NCI-H69 (cell line): ENCODE measurements around the gene LRBA.
"Not testable (repeated sequence)": the region's sequence is repeated elsewhere in the genome, so short reads cannot be mapped to it uniquely, and the experiment has no call there.

Experiments
- DNase-seq: peaks from one replicate; lab custom pipeline; 2025; lab: John Stamatoyannopoulos, UW

Gene LRBA

GRCh38 chr4:150664935-150665334 is 350.1 kb downstream of the LRBA start:
- DNase-seq: no peak

GRCh38 chr4:150662686-150663085 is 352.4 kb downstream of the LRBA start:
- no peak for DNase-seq

- DNase-seq: not testable (repeated sequence)
Measured at GRCh38 chr4:150661551-150661950, 353.5 kb downstream of the LRBA start.

- DNase-seq: not testable (repeated sequence)
Measured at GRCh38 chr4:150658258-150658657, 356.8 kb downstream of the LRBA start.

GRCh38 chr4:150656891-150657290 is 358.2 kb downstream of the LRBA start:
- DNase-seq: no peak

- DNase-seq: peak; percentile 8
Measured at GRCh38 chr4:150650751-150651150, 364.3 kb downstream of the LRBA start.

- no peak for DNase-seq
Measured at GRCh38 chr4:150648123-150648522, 367.0 kb downstream of the LRBA start.

- DNase-seq: no peak
Measured at GRCh38 chr4:150647008-150647407, 368.1 kb downstream of the LRBA start.

- peak; percentile 7 for DNase-seq
Measured at GRCh38 chr4:150641612-150642011, 373.5 kb downstream of the LRBA start.

GRCh38 chr4:150632639-150633038 is 382.4 kb downstream of the LRBA start:
- DNase-seq: no peak

GRCh38 chr4:150628073-150628472 is 387.0 kb downstream of the LRBA start:
- DNase-seq: no peak

- no peak for DNase-seq
Measured at GRCh38 chr4:150625033-150625432, 390.1 kb downstream of the LRBA start.

GRCh38 chr4:150624055-150624454 is 391.0 kb downstream of the LRBA start:
- DNase-seq: no peak

- DNase-seq: no peak
Measured at GRCh38 chr4:150619042-150619441, 396.0 kb downstream of the LRBA start.

GRCh38 chr4:150609131-150609530 is 406.0 kb downstream of the LRBA start:
- DNase-seq: no peak

- DNase-seq: peak; percentile 42
Measured at GRCh38 chr4:150600812-150601445, 414.2 kb downstream of the LRBA start.

- no peak for DNase-seq
Measured at GRCh38 chr4:150599547-150599946, 415.5 kb downstream of the LRBA start.

GRCh38 chr4:150598909-150599308 is 416.2 kb downstream of the LRBA start:
- DNase-seq: peak; percentile 55

- DNase-seq: peak; percentile 66
Measured at GRCh38 chr4:150593996-150594395, 421.1 kb downstream of the LRBA start.

- peak; percentile 58 for DNase-seq
Measured at GRCh38 chr4:150591904-150592303, 423.2 kb downstream of the LRBA start.

- peak; percentile 96 for DNase-seq
Measured at GRCh38 chr4:150591406-150591805, 423.7 kb downstream of the LRBA start.

GRCh38 chr4:150590631-150591030 is 424.5 kb downstream of the LRBA start:
- DNase-seq: peak; percentile 38

GRCh38 chr4:150589157-150589556 is 425.9 kb downstream of the LRBA start:
- DNase-seq: no peak

- no peak for DNase-seq
Measured at GRCh38 chr4:150588316-150588715, 426.8 kb downstream of the LRBA start.
